Kidney capillary endothelial cell (primary cell): ENCODE measurements around the gene CDCA7.
"Not testable (repeated sequence)": the region's sequence is repeated elsewhere in the genome, so short reads cannot be mapped to it uniquely, and the experiment has no call there.

Experiments
- DNase-seq: peaks from one replicate; pipeline ENCODE4 v3.0.0-alpha.2; 2018; ENCODE audit warnings: low spot score

CDCA7 gene

GRCh38 chr2:173359231-173359630 is 4.6 kb downstream of the CDCA7 start:
- no peak for DNase-seq

- no peak for DNase-seq
These were observed 15.5 kb downstream of the CDCA7 start for GRCh38 chr2:173370198-173370597.

GRCh38 chr2:173371023-173371422 is 16.4 kb downstream of the CDCA7 start:
- DNase-seq = no peak

- DNase-seq = no peak
These were observed 18.6 kb downstream of the CDCA7 start for GRCh38 chr2:173373290-173373689.

- no peak for DNase-seq
These were observed 20.0 kb downstream of the CDCA7 start for GRCh38 chr2:173374634-173375033.

GRCh38 chr2:173385534-173385933 is 30.9 kb downstream of the CDCA7 start:
- not testable (repeated sequence) for DNase-seq

GRCh38 chr2:173386021-173386737 is 31.5 kb downstream of the CDCA7 start:
- DNase-seq = no peak

GRCh38 chr2:173386738-173387065 is 32.0 kb downstream of the CDCA7 start:
- no peak for DNase-seq

GRCh38 chr2:173387079-173387478 is 32.4 kb downstream of the CDCA7 start:
- no peak for DNase-seq

- no peak for DNase-seq
These were observed 33.0 kb downstream of the CDCA7 start for GRCh38 chr2:173387660-173388059.

- no peak for DNase-seq
These were observed 34.1 kb downstream of the CDCA7 start for GRCh38 chr2:173388795-173389194.

- no peak for DNase-seq
These were observed 35.4 kb downstream of the CDCA7 start for GRCh38 chr2:173390036-173390435.

GRCh38 chr2:173392731-173393130 is 38.1 kb downstream of the CDCA7 start:
- DNase-seq = no peak

- DNase-seq = no peak
These were observed 38.5 kb downstream of the CDCA7 start for GRCh38 chr2:173393186-173393585.

GRCh38 chr2:173393636-173394035 is 39.0 kb downstream of the CDCA7 start:
- DNase-seq = no peak

GRCh38 chr2:173394091-173394974 is 39.7 kb downstream of the CDCA7 start:
- DNase-seq = no peak

- no peak for DNase-seq
These were observed 41.1 kb downstream of the CDCA7 start for GRCh38 chr2:173395567-173396351.

GRCh38 chr2:173397539-173397938 is 42.9 kb downstream of the CDCA7 start:
- no peak for DNase-seq

GRCh38 chr2:173399229-173399628 is 44.6 kb downstream of the CDCA7 start:
- DNase-seq = no peak

GRCh38 chr2:173400760-173401159 is 46.1 kb downstream of the CDCA7 start:
- no peak for DNase-seq

GRCh38 chr2:173401716-173402326 is 47.1 kb downstream of the CDCA7 start:
- DNase-seq = no peak

- DNase-seq = peak; percentile 74
These were observed 47.8 kb downstream of the CDCA7 start for GRCh38 chr2:173402405-173402974.
